ENCODE results near the gene POU6F1.

POU6F1 gene

DNA sequence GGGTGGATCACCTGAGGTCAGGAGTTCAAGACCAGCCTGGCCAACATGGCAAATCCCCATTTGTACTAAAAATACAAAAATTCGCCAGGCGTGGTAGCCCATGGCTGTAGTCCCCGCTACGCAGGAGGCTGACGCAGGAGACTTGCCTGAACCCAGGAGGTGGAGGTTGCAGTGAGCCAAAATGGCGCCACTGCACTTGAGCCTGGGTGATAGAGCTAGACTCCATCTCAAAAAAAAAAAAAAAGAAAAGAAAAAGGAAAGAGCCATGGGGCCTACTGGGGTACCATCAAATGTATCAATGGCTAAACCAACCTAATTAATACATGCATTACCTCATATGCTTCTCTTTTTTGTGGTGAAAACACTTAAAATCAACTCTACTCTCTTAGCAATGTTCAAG, 55.6 kb downstream of the POU6F1 start:
- Histone ChIP-seq H4K20me1 (ENCODE audit: insufficient read depth, low read length) (no peaks in the 10 kb centered on the region), H3K79me2 (ENCODE audit: low read length) (0 out of 2 replicates have a peak, but pooled peaks cover 4% of the 10 kb centered on the region), H3K27ac (ENCODE audit: low read length) (no peak overlapping the region), H2AFZ (ENCODE audit: low read length) (no peak overlapping the region), H3K4me2 (ENCODE audit: low read depth, low read length) (no peak overlapping the region), H3K4me1 (ENCODE audit: low read length) (no peaks in the 10 kb centered on the region), H3K4me3 (ENCODE audit: low read length) (no peak overlapping the region), H3K36me3 (replicated peaks; ENCODE audit: insufficient read depth, low read length) (no peaks in the 10 kb centered on the region), H3K27me3 (replicated peaks; ENCODE audit: insufficient read depth, low read length) (no peaks in the 10 kb centered on the region), H3K9me3 (replicated peaks; ENCODE audit: insufficient read depth, low read length) (no peaks in the 10 kb centered on the region), H3K9ac (ENCODE audit: low read length) (no peak overlapping the region), H3K9me2 (replicated peaks; ENCODE audit: insufficient read depth, low read length) (no peaks in the 10 kb centered on the region), H3F3A (ENCODE audit: insufficient read depth, low read length) (no peaks in the 10 kb centered on the region)
- no peak for TF ChIP-seq EZH2phosphoT487 (IDR thresholded peaks at IDR 0.05; ENCODE audit: low read length)
- DNase-seq = no peak

- no peak overlapping the region for H3K27ac ChIP-seq (ENCODE audit: low read length)
- no peak overlapping the region for H3K9ac ChIP-seq (ENCODE audit: low read length)
- DNase-seq = no peak
- no peak overlapping the region for H3K4me3 ChIP-seq (ENCODE audit: low read length)
- H2AFZ ChIP-seq (ENCODE audit: low read length) = no peak overlapping the region
- H3F3A ChIP-seq (ENCODE audit: insufficient read depth, low read length) = no peaks in the 10 kb centered on the region
- H3K4me1 ChIP-seq (ENCODE audit: low read length) = no peaks in the 10 kb centered on the region
- H3K9me3 ChIP-seq (replicated peaks; ENCODE audit: insufficient read depth, low read length) = no peaks in the 10 kb centered on the region
- no peaks in the 10 kb centered on the region for H3K9me2 ChIP-seq (replicated peaks; ENCODE audit: insufficient read depth, low read length)
- H3K4me2 ChIP-seq (ENCODE audit: low read depth, low read length) = no peak overlapping the region
- 0 out of 2 replicates have a peak, but pooled peaks cover 4% of the 10 kb centered on the region for H3K79me2 ChIP-seq (ENCODE audit: low read length)
- TF ChIP-seq EZH2phosphoT487 (IDR thresholded peaks at IDR 0.05; ENCODE audit: low read length) (no peak), EZH2 (optimal IDR thresholded peaks at IDR 0.05; ENCODE audit: low read depth, low read length) (no peak)
- TF ChIP-seq, protein P1, sequence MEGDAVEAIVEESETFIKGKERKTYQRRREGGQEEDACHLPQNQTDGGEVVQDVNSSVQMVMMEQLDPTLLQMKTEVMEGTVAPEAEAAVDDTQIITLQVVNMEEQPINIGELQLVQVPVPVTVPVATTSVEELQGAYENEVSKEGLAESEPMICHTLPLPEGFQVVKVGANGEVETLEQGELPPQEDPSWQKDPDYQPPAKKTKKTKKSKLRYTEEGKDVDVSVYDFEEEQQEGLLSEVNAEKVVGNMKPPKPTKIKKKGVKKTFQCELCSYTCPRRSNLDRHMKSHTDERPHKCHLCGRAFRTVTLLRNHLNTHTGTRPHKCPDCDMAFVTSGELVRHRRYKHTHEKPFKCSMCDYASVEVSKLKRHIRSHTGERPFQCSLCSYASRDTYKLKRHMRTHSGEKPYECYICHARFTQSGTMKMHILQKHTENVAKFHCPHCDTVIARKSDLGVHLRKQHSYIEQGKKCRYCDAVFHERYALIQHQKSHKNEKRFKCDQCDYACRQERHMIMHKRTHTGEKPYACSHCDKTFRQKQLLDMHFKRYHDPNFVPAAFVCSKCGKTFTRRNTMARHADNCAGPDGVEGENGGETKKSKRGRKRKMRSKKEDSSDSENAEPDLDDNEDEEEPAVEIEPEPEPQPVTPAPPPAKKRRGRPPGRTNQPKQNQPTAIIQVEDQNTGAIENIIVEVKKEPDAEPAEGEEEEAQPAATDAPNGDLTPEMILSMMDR (IDR thresholded peaks at IDR 0.05; ENCODE audit: low read length) = no peak
- H3K27me3 ChIP-seq (replicated peaks; ENCODE audit: insufficient read depth, low read length) = no peaks in the 10 kb centered on the region
- no peaks in the 10 kb centered on the region for H4K20me1 ChIP-seq (ENCODE audit: insufficient read depth, low read length)
- no peaks in the 10 kb centered on the region for H3K36me3 ChIP-seq (replicated peaks; ENCODE audit: insufficient read depth, low read length)
Measured at GRCh38 chr12:51160814-51161459, 56.9 kb downstream of the POU6F1 start.

- Histone ChIP-seq H3K4me3 (ENCODE audit: low read length) (no peak overlapping the region), H3F3A (ENCODE audit: insufficient read depth, low read length) (no peaks in the 10 kb centered on the region), H4K20me1 (ENCODE audit: insufficient read depth, low read length) (no peaks in the 10 kb centered on the region), H2AFZ (ENCODE audit: low read length) (no peak overlapping the region), H3K27me3 (replicated peaks; ENCODE audit: insufficient read depth, low read length) (no peaks in the 10 kb centered on the region), H3K27ac (ENCODE audit: low read length) (no peak overlapping the region), H3K79me2 (ENCODE audit: low read length) (no peaks in the 10 kb centered on the region), H3K36me3 (replicated peaks; ENCODE audit: insufficient read depth, low read length) (no peaks in the 10 kb centered on the region), H3K9me3 (replicated peaks; ENCODE audit: insufficient read depth, low read length) (no peaks in the 10 kb centered on the region), H3K4me1 (ENCODE audit: low read length) (no peaks in the 10 kb centered on the region), H3K9me2 (replicated peaks; ENCODE audit: insufficient read depth, low read length) (no peaks in the 10 kb centered on the region), H3K9ac (ENCODE audit: low read length) (no peak overlapping the region), H3K4me2 (ENCODE audit: low read depth, low read length) (no peak overlapping the region)
- TF ChIP-seq EZH2phosphoT487 (IDR thresholded peaks at IDR 0.05; ENCODE audit: low read length) (no peak), EZH2 (optimal IDR thresholded peaks at IDR 0.05; ENCODE audit: low read depth, low read length) (no peak)
- TF ChIP-seq, protein P1 (IDR thresholded peaks at IDR 0.05; ENCODE audit: low read length) = no peak
- no peak for DNase-seq
Measured at GRCh38 chr12:51156245-51156765, 61.6 kb downstream of the POU6F1 start.

- H3K4me1 ChIP-seq (ENCODE audit: low read length) = no peaks in the 10 kb centered on the region
- H3F3A ChIP-seq (ENCODE audit: insufficient read depth, low read length) = no peaks in the 10 kb centered on the region
- H3K36me3 ChIP-seq (replicated peaks; ENCODE audit: insufficient read depth, low read length) = no peaks in the 10 kb centered on the region
- H3K4me2 ChIP-seq (ENCODE audit: low read depth, low read length) = no peak overlapping the region
- DNase-seq = no peak
- no peak overlapping the region for H3K4me3 ChIP-seq (ENCODE audit: low read length)
- no peaks in the 10 kb centered on the region for H3K27me3 ChIP-seq (replicated peaks; ENCODE audit: insufficient read depth, low read length)
- H3K9me2 ChIP-seq (replicated peaks; ENCODE audit: insufficient read depth, low read length) = no peaks in the 10 kb centered on the region
- no peak overlapping the region for H3K27ac ChIP-seq (ENCODE audit: low read length)
- TF ChIP-seq EZH2 (optimal IDR thresholded peaks at IDR 0.05; ENCODE audit: low read depth, low read length) = no peak
- TF ChIP-seq, protein P1 (IDR thresholded peaks at IDR 0.05; ENCODE audit: low read length) = no peak
- no peaks in the 10 kb centered on the region for H3K79me2 ChIP-seq (ENCODE audit: low read length)
- no peaks in the 10 kb centered on the region for H3K9me3 ChIP-seq (replicated peaks; ENCODE audit: insufficient read depth, low read length)
- no peak overlapping the region for H2AFZ ChIP-seq (ENCODE audit: low read length)
- no peak overlapping the region for H3K9ac ChIP-seq (ENCODE audit: low read length)
- H4K20me1 ChIP-seq (ENCODE audit: insufficient read depth, low read length) = no peaks in the 10 kb centered on the region
Measured at GRCh38 chr12:51152953-51153352, 64.9 kb downstream of the POU6F1 start.

Data from MM.1S (cell line).